ENCODE data around the gene MGRN1. TPM values are rescaled to one million over a fixed set of nuclear protein-coding genes. Genes with fewer than 3 reads are reported as not detected.
"Not testable (repeated sequence)": the region's sequence is repeated elsewhere in the genome, so short reads cannot be mapped to it uniquely, and the experiment has no call there.

MGRN1 gene
- total and polyA plus RNA-seq, 9 donors = 21.5 to 94.2 (median 61.1) TPM

GRCh38 chr16:4734730-4735535 is 110.3 kb downstream of the MGRN1 start:
- peak; percentile 88 to 93 (median 89) for DNase-seq
- TF ChIP-seq EP300 (IDR thresholded peaks at IDR 0.05) (no peak), POLR2A (IDR thresholded peaks at IDR 0.05) (peak; percentile 7)
- TF ChIP-seq, protein P1, sequence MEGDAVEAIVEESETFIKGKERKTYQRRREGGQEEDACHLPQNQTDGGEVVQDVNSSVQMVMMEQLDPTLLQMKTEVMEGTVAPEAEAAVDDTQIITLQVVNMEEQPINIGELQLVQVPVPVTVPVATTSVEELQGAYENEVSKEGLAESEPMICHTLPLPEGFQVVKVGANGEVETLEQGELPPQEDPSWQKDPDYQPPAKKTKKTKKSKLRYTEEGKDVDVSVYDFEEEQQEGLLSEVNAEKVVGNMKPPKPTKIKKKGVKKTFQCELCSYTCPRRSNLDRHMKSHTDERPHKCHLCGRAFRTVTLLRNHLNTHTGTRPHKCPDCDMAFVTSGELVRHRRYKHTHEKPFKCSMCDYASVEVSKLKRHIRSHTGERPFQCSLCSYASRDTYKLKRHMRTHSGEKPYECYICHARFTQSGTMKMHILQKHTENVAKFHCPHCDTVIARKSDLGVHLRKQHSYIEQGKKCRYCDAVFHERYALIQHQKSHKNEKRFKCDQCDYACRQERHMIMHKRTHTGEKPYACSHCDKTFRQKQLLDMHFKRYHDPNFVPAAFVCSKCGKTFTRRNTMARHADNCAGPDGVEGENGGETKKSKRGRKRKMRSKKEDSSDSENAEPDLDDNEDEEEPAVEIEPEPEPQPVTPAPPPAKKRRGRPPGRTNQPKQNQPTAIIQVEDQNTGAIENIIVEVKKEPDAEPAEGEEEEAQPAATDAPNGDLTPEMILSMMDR (IDR thresholded peaks at IDR 0.05) = no peak
- Histone ChIP-seq H3K9me3 (no peaks in the 10 kb centered on the region), H3K27me3 (no peaks in the 10 kb centered on the region), H3K27ac (peak overlapping the region in 1 of 2 donors; percentile 65), H3K36me3 (no peaks in the 10 kb centered on the region), H3K4me1 (ENCODE audit: insufficient read depth) (peaks cover 2% of the 10 kb centered on the region), H3K4me3 (peak overlapping the region; percentile 98)
- intact Hi-C loops (cut with DNase I) = loop anchor here in 1 of 4 donors (5.0 kb wide), 1 partner anchor 43 kb away; the partner anchor contains the start of gene NUDT16L1
- WGBS, 3 donors = 6 to 8% (median 7%) methylated on average over 37 to 38 of the region's 38 CpGs

GRCh38 chr16:4736546-4736945 is 111.9 kb downstream of the MGRN1 start:
- Histone ChIP-seq H3K27me3 (no peaks in the 10 kb centered on the region), H3K4me1 (ENCODE audit: insufficient read depth) (peaks cover 2% of the 10 kb centered on the region), H3K36me3 (no peaks in the 10 kb centered on the region), H3K9me3 (no peaks in the 10 kb centered on the region), H3K4me3 (no peak overlapping the region), H3K27ac (no peak overlapping the region)
- intact Hi-C loops (cut with DNase I) = no loop called here
- no peak for DNase-seq
- TF ChIP-seq, protein P1 (IDR thresholded peaks at IDR 0.05) = no peak
- TF ChIP-seq POLR2A (IDR thresholded peaks at IDR 0.05) (no peak), EP300 (IDR thresholded peaks at IDR 0.05) (no peak)
- WGBS, 3 donors = 75 to 81% (median 78%) methylated on average over 4 of the region's 4 CpGs

GRCh38 chr16:4737545-4737944 is 112.9 kb downstream of the MGRN1 start:
- Histone ChIP-seq H3K4me1 (ENCODE audit: insufficient read depth) (peaks cover 2% of the 10 kb centered on the region), H3K9me3 (no peaks in the 10 kb centered on the region), H3K27me3 (no peaks in the 10 kb centered on the region), H3K4me3 (no peak overlapping the region), H3K27ac (no peak overlapping the region), H3K36me3 (no peaks in the 10 kb centered on the region)
- intact Hi-C loops (cut with DNase I) = no loop called here
- TF ChIP-seq EP300 (IDR thresholded peaks at IDR 0.05) (no peak), POLR2A (IDR thresholded peaks at IDR 0.05) (no peak)
- TF ChIP-seq, protein P1 (IDR thresholded peaks at IDR 0.05) = no peak
- 68 to 70% (median 69%) methylated on average over 15 of the region's 15 CpGs for WGBS, 3 donors
- DNase-seq = no peak

DNA sequence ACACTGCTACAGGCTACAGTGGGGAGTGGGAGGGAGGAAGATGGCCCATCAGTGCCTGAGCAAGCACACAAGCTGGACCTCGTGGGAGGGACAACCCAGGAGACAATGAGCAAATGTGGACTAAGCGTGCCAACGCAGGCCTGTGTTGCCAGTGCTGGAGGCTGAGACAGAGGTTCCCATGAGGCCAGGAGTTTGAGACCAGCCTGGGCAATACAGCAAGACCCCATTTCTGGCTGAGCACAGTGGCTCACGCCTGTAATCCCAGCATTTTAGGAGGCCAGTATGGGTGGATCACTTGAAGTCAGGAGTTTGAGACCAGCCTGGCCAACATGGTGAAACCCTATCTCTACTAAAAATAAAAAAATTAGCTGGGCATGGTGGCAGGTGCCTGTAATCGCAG is 113.7 kb downstream of the MGRN1 start:
- WGBS, 3 donors = 63 to 68% (median 67%) methylated on average over 5 of the region's 5 CpGs
- H3K36me3 ChIP-seq; intact Hi-C loops (cut with DNase I); H3K4me3 ChIP-seq; DNase-seq; H3K27ac ChIP-seq; H3K27me3 ChIP-seq; H3K9me3 ChIP-seq; H3K4me1 ChIP-seq (ENCODE audit: insufficient read depth): not testable (repeated sequence)

Small RNA genes lying within 50 kb of the gene (microRNA-seq; reads per million reads assigned to microRNA genes)
- gene MIR6769A = 0 reads per million in 3 donors

Small RNA genes lying within 50 kb of the gene (small RNA-seq; reads per million reads assigned to genes)
- gene MIR6769A = not detected
- gene RN7SL850P = not detected

Other genes starting within 250 kb of the MGRN1 start
- gene CORO7, start 208.2 kb upstream of the MGRN1 start, total RNA-seq = 10 to 100 TPM in 6 of 7 donors, 1 to 10 TPM in 1; 7.6 to 29.5 (median 19.5) TPM
- gene CORO7, start 208.2 kb upstream of the MGRN1 start, polyA plus RNA-seq = 1 to 10 TPM; 1.3 to 9.7 TPM
- 10 to 100 TPM; 32.5 to 47.0 (median 39.0) TPM for gene DNAJA3, start 199.0 kb upstream of the MGRN1 start, total RNA-seq
- gene DNAJA3, start 199.0 kb upstream of the MGRN1 start, polyA plus RNA-seq = 10 to 100 TPM; 26.4 to 35.0 TPM
- 10 to 100 TPM; 41.7 to 72.7 (median 51.5) TPM for gene NMRAL1, start 150.2 kb upstream of the MGRN1 start, total RNA-seq
- 10 to 100 TPM; 15.0 to 56.5 TPM for gene NMRAL1, start 150.2 kb upstream of the MGRN1 start, polyA plus RNA-seq
- 10 to 100 TPM; 25.0 to 40.5 (median 31.6) TPM for gene HMOX2, start 148.4 kb upstream of the MGRN1 start, total RNA-seq
- gene HMOX2, start 148.4 kb upstream of the MGRN1 start, polyA plus RNA-seq = 10 to 100 TPM; 29.5 to 73.3 TPM
- gene CDIP1, start 86.1 kb upstream of the MGRN1 start, total RNA-seq = 10 to 100 TPM; 14.6 to 55.1 (median 41.4) TPM
- gene CDIP1, start 86.1 kb upstream of the MGRN1 start, polyA plus RNA-seq = 10 to 100 TPM; 19.1 to 24.5 TPM
- under 1 TPM; 0.10 to 0.30 (median 0.13) TPM for gene C16orf96, start 68.5 kb upstream of the MGRN1 start, total RNA-seq
- gene C16orf96, start 68.5 kb upstream of the MGRN1 start, polyA plus RNA-seq = under 1 TPM; 0.07 to 0.08 TPM
- 10 to 100 TPM in 6 of 7 donors, 1 to 10 TPM in 1; 9.3 to 39.5 (median 21.4) TPM for gene UBALD1, start 9.9 kb upstream of the MGRN1 start, total RNA-seq
- gene UBALD1, start 9.9 kb upstream of the MGRN1 start, polyA plus RNA-seq = 10 to 100 TPM in 1 of 2 donors, under 1 TPM in 1; 0.43 to 24.0 TPM
- 10 to 100 TPM; 19.4 to 33.1 (median 28.0) TPM for gene NUDT16L1, start 68.7 kb downstream of the MGRN1 start, total RNA-seq
- gene NUDT16L1, start 68.7 kb downstream of the MGRN1 start, polyA plus RNA-seq = 10 to 100 TPM in 1 of 2 donors, 1 to 10 TPM in 1; 8.1 to 33.6 TPM
- gene ANKS3, start 109.4 kb downstream of the MGRN1 start, total RNA-seq = 10 to 100 TPM; 19.8 to 37.4 (median 32.3) TPM
- 10 to 100 TPM in 1 of 2 donors, 1 to 10 TPM in 1; 6.7 to 26.0 TPM for gene ANKS3, start 109.4 kb downstream of the MGRN1 start, polyA plus RNA-seq
- gene DNAAF8, start 109.7 kb downstream of the MGRN1 start, total RNA-seq = 1 to 10 TPM in 6 of 7 donors, under 1 TPM in 1; 0.48 to 9.1 (median 1.5) TPM
- 1 to 10 TPM in 1 of 2 donors, under 1 TPM in 1; 0.35 to 1.2 TPM for gene DNAAF8, start 109.7 kb downstream of the MGRN1 start, polyA plus RNA-seq
- 10 to 100 TPM; 10.1 to 27.7 (median 22.1) TPM for gene ZNF500, start 142.3 kb downstream of the MGRN1 start, total RNA-seq
- gene ZNF500, start 142.3 kb downstream of the MGRN1 start, polyA plus RNA-seq = 10 to 100 TPM in 1 of 2 donors, 1 to 10 TPM in 1; 4.7 to 22.3 TPM
- under 1 TPM in 1 of 7 donors, not detected in 6; 0.32 TPM for gene SEPTIN12, start 163.5 kb downstream of the MGRN1 start, total RNA-seq
- not detected for gene SEPTIN12, start 163.5 kb downstream of the MGRN1 start, polyA plus RNA-seq
- gene SMIM22, start 170.5 kb downstream of the MGRN1 start, total RNA-seq = 10 to 100 TPM in 2 of 7 donors, 1 to 10 TPM in 2, not detected in 3; 1.5 to 30.9 (median 7.8) TPM
- not detected for gene SMIM22, start 170.5 kb downstream of the MGRN1 start, polyA plus RNA-seq
- gene ROGDI, start 177.8 kb downstream of the MGRN1 start, total RNA-seq = 10 to 100 TPM in 6 of 7 donors, 1 to 10 TPM in 1; 6.0 to 31.9 (median 25.0) TPM
- 10 to 100 TPM in 1 of 2 donors, 1 to 10 TPM in 1; 9.2 to 17.3 TPM for gene ROGDI, start 177.8 kb downstream of the MGRN1 start, polyA plus RNA-seq
- gene GLYR1, start 222.5 kb downstream of the MGRN1 start, total RNA-seq = 10 to 100 TPM; 30.3 to 79.5 (median 69.7) TPM
- gene GLYR1, start 222.5 kb downstream of the MGRN1 start, polyA plus RNA-seq = 10 to 100 TPM; 36.9 to 77.1 TPM
- 10 to 100 TPM; 16.1 to 41.3 (median 27.3) TPM for gene UBN1, start 222.7 kb downstream of the MGRN1 start, total RNA-seq
- 10 to 100 TPM; 14.5 to 17.9 TPM for gene UBN1, start 222.7 kb downstream of the MGRN1 start, polyA plus RNA-seq

All from ovary (tissue), 9 donors.